ENCODE measurements around the gene PPP2R5A.

GRCh38 chr1:212381397-212382035 is 96.3 kb downstream of the PPP2R5A start:
- TF ChIP-seq, protein P1, sequence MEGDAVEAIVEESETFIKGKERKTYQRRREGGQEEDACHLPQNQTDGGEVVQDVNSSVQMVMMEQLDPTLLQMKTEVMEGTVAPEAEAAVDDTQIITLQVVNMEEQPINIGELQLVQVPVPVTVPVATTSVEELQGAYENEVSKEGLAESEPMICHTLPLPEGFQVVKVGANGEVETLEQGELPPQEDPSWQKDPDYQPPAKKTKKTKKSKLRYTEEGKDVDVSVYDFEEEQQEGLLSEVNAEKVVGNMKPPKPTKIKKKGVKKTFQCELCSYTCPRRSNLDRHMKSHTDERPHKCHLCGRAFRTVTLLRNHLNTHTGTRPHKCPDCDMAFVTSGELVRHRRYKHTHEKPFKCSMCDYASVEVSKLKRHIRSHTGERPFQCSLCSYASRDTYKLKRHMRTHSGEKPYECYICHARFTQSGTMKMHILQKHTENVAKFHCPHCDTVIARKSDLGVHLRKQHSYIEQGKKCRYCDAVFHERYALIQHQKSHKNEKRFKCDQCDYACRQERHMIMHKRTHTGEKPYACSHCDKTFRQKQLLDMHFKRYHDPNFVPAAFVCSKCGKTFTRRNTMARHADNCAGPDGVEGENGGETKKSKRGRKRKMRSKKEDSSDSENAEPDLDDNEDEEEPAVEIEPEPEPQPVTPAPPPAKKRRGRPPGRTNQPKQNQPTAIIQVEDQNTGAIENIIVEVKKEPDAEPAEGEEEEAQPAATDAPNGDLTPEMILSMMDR (IDR thresholded peaks at IDR 0.05) = no peak
- no peak for TF ChIP-seq EP300 (IDR thresholded peaks at IDR 0.05)
- TF ChIP-seq POLR2A (IDR thresholded peaks at IDR 0.05) = no peak

Data from tibial nerve (tissue), 4 donors.